ENCODE measurements around the gene NELFB.
"Not testable (repeated sequence)": the region's sequence is repeated elsewhere in the genome, so short reads cannot be mapped to it uniquely, and the experiment has no call there.

NELFB gene

GRCh38 chr9:137247135-137247915 lies 7.8 kb upstream of the NELFB start:
- no peak for DNase-seq (ENCODE audit: low read depth)

DNA sequence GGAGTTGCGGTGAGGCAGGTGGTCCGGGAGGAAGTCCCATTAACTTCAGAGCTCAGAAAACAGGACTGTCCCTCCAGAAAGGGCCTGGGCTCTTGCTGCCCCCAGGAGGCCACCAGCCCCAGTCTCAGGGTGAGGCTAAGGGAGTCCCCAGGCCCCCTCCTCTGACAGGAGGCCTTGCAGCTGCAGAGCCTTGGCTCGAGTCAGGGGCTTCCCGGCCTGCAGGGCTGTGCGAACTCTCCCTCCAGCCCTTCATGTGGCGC lies 7.3 kb upstream of the NELFB start:
- no peak for DNase-seq (ENCODE audit: low read depth)

DNA sequence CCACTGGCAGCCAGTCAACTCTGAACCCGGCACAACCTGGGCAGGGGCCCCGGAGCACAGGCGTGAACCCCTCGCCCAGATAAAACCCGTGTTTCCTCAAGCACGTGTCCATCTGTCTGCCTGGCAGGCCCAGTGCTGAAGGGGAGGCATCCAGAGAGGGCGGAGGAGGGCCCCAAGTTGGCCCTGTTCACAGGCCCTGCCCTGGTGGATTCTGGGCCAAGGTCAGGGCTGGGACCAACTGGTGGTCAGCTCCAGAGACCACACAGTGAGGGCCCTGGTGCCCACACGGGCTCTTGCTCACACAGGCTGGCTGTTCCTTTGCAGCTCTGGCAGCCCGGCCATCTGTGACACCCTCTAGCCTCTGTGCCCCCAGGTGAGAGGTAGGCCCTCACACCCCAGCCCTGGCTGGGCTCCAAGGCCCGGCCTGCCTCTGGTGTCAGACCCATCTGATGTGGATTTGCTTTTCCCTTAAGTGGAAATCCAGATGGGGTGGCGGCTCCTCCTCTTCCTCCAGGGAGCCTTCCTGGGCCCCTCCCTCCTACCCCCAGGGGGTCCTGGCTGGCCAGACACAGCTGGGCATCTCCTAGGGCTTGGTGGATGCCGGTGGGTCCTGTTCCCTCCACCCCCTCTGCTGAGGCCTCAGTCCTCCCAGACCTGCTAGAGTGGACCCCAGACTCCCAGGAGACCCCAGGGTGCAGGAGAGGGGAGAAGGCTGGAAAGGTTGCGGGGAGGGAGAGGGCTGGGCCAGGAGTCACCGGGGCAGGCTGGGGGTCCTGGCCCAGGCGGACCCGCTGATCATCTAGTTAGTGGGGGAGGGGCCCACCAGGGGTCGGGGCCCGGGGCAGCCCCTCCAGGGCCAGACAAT lies 4.6 kb upstream of the NELFB start:
- no peak for DNase-seq (ENCODE audit: low read depth)

DNA sequence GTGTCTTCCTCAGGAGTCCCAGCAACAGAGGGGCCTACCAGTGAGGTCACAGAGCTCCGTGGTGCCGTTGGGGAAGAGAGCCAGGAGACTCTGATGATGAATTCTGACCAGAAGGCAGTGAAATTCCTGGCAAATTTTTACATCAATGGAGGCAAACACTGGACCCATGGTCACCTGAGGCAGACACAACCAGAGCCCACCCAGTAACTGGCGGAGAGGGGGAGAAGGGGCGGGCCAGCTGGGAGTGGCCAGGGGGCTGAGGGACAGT lies 4.0 kb upstream of the NELFB start, which contains the start of gene STPG3:
TSS of gene STPG3 (plus strand) at position 93 of the 268 bp plus-strand sequence. CDS start at position 94, 1 bp downstream.
- no peak for DNase-seq (ENCODE audit: low read depth)

DNA sequence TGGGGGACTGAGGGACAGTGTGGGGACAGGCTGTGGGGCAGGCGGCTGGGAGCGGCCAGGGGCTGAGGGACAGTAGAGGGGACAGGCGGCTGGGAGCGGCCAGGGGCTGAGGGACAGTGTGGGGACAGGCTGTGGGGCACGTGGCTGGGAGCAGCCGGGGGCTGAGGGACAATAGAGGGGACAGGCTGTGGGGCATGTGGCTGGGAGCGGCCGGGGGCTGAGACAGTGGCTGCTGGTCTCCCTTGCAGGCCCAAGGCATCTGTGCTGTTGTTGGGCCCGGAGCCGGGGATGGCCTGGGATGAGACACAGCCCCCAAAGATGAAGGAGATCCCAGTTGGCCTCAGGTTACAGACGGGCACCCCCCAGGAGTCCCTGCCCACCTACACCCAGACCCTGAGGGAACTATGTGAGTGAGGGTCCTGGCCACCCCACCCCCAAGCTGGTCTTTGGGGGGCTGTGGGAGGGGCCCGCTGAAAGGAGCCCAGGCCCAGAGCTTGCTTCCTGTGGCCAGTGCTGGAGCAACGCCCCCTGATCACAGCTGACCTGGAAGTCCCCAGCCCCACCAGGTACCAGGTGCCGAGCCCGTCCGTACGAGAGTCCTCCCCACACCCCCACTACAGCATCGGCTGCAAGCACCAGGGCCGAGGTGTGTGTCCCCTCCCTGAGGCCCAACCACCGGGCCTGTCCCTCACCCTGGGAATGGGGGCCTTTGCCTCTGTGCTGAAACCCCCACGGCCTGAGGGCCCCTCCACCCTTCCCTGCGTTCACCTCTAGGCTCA lies 3.4 kb upstream of the NELFB start:
- no peak for DNase-seq (ENCODE audit: low read depth)

DNA sequence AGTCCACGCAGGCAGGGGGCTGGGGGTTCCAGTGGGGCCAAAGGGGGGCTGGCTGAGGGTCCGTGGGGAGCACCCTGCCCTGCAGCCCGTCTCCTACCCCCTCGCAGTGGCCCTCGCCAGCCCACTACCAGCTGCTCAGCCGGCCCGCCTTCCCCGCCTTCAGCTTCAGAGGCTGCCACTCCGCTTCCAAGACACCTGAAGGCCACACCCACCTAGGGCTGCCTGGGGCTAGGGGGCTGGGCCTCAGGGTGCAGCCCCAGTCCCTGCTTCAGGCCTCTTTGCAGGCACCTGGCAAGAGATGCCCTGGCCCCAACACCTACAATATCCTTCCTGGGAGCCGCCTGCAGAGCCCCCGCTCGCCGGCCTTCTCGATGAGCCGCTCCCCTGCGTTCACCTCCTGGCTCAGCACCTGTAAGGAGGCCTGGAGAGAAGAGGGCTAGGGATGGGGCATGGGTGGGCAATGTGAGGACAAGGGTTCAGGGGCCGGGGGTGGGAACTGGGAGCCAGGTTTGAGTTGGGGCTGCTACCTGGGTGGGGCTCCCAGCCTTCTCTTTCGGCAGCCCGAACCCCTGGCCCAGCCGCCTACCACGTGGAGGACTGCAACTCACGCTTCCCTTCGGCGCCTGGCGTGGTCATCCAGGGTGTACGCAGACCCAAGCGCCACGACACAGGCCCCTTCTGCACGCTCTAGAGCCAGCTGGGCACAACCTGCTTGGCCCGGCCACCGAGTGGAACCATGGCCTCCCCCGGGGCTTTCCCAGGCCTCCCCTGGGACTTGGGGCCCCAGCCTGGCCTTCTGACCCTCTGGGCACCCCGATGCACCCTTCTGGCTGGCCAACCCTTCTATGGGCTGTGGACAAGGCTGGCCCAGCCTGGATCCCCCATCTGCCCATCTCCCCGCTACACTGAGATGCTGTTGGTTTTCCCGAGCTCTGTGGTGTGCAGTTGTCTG lies 2.3 kb upstream of the NELFB start:
- DNase-seq (ENCODE audit: low read depth), result no peak

GRCh38 chr9:137253717-137254623 lies 1.2 kb upstream of the NELFB start:
- DNase-seq (ENCODE audit: low read depth), result no peak

GRCh38 chr9:137255448-137256114 lies 454 bp downstream of the NELFB start:
- no peak for DNase-seq (ENCODE audit: low read depth)

- DNase-seq (ENCODE audit: low read depth), result no peak
Observed at GRCh38 chr9:137256362-137256761, 1.2 kb downstream of the NELFB start.

GRCh38 chr9:137256856-137257255 lies 1.7 kb downstream of the NELFB start:
- DNase-seq (ENCODE audit: low read depth), result no peak

- not testable (repeated sequence) for DNase-seq (ENCODE audit: low read depth)
Observed at GRCh38 chr9:137262173-137262908, 7.2 kb downstream of the NELFB start.

DNA sequence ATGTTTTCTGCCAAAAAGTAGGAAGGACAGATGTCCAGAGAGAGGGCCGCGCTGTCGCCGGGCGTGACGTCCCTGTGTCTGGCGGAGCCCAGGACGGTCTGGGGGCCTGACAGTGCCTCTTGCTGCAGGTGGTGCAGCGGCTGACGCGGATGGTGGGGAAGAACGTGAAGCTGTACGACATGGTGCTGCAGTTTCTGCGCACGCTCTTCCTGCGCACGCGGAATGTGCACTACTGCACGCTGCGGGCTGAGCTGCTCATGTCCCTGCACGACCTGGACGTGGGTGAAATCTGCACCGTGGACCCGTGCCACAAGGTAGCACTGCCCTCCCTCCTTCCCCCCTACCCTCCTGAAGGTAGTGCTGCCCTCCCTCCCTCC lies 7.8 kb downstream of the NELFB start:
- no peak for DNase-seq (ENCODE audit: low read depth)

DNA sequence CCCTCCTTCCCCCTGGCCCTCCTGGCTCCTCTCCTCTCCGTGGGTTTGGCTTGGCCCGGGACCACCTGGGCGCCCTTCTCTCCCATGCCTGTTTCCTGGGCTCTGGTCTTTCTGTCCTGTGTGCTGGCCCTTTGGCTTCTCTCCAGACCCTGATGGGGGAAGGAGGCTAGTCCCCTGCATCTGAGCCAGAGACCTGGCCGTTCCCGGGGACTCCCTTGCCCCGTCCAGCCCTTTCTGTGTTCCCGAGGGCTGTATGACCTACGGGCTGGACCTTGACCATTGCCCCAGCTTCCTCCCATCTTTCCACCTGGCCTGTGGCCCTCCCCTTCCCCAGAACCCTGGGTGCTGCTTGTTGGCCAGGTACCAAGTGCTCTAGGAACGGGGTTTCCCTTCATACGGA lies 8.4 kb downstream of the NELFB start:
- DNase-seq (ENCODE audit: low read depth), result no peak

DNA sequence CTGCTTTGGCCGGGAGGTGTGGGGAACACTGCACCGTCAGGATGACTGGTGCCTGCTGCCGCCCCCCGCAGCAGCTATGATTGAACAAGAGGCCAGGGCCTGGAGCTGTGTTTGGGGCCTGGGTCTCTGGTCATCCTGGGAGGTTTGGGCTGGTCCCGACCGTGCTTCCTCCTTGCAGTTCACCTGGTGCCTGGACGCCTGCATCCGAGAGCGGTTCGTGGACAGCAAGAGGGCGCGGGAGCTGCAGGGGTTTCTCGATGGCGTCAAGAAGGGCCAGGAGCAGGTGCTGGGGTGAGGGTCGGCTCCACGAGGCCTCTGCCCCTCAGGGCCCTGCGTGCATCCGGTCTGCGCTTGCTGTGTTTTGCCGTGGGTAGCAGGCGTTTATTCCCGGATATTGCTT lies 8.9 kb downstream of the NELFB start:
- no peak for DNase-seq (ENCODE audit: low read depth)

DNA sequence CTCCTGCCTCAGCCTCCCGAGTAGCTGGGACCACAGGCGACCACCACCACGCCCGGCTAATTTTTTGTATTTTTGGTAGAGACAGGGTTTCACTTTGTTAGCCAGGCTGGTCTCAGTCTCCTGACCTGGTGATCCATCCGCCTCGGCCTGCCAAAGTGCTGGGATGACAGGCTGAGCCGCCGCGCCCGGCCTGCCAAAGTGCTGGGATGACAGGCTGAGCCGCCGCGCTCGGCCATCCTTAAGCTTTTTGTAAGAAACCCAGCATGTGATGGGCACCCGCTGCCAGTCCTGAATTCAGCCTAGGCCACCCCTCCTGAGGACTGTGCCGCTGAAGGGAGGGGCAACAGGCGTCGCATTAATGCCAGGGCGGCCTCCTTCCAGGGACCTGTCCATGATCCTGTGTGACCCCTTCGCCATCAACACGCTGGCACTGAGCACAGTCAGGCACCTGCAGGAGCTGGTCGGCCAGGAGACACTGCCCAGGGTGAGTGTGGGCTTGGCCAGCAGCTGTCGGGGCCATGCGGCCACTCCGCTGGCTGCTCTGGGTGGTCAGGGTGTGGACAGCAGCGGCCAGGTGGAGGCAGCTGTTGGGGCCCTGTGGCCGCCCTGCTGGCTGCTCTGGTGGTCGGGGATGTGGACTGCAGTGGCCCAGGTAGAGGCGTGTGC lies 10.5 kb downstream of the NELFB start:
- no peak for DNase-seq (ENCODE audit: low read depth)

- no peak for DNase-seq (ENCODE audit: low read depth)
Observed at GRCh38 chr9:137266162-137266527, 11.0 kb downstream of the NELFB start.

- no peak for DNase-seq (ENCODE audit: low read depth)
Observed at GRCh38 chr9:137266585-137267453, 11.7 kb downstream of the NELFB start.

GRCh38 chr9:137267933-137268355 lies 12.8 kb downstream of the NELFB start:
- no peak for DNase-seq (ENCODE audit: low read depth)

All from stimulated activated CD4-positive, alpha-beta T cell treated with anti-CD3 and anti-CD28 coated beads, Interleukin-2, amount 100 ng/mL, for 4 hours (primary cell).